Measurements from ENCODE around the gene SAT1.
A peak's percentile ranks its signal among the peaks of the same experiment; 100 is the strongest.
"Not testable (repeated sequence)": the region's sequence is repeated elsewhere in the genome, so short reads cannot be mapped to it uniquely, and the experiment has no call there.

The SAT1 gene

GRCh38 chrX:23770142-23770541, 12.8 kb upstream of the SAT1 start:
- TF ChIP-seq CTCF (IDR thresholded peaks at IDR 0.05; ENCODE audit: insufficient read depth, low read length, missing control alignments), result no peak
- DNase-seq (ENCODE audit: low read depth, low spot score), result no peak
- ChIA-PET CTCF (interaction anchor here (1.1 kb wide), 1 partner anchor 12 kb away, joined by 3 read pairs; the partner anchor contains the start of gene SAT1), POLR2A (no interaction called here)
- H3K4me3 ChIP-seq (ENCODE audit: low read depth, low read length), result no peak overlapping the region

GRCh38 chrX:23771086-23771485, 11.9 kb upstream of the SAT1 start:
- H3K4me3 ChIP-seq (ENCODE audit: low read depth, low read length); POLR2A ChIA-PET; CTCF ChIA-PET; DNase-seq (ENCODE audit: low read depth, low spot score): not testable (repeated sequence)

GRCh38 chrX:23773601-23774175, 9.3 kb upstream of the SAT1 start:
- ChIA-PET POLR2A (no interaction called here), CTCF (interaction anchor here (1.2 kb wide), 1 partner anchor 128 kb away, joined by 5 read pairs; no protein-coding TSS in a partner anchor)
- no peak for TF ChIP-seq CTCF (IDR thresholded peaks at IDR 0.05; ENCODE audit: insufficient read depth, low read length, missing control alignments)
- DNase-seq (ENCODE audit: low read depth, low spot score), result no peak
- no peak overlapping the region for H3K4me3 ChIP-seq (ENCODE audit: low read depth, low read length)

GRCh38 chrX:23776363-23776762, 6.6 kb upstream of the SAT1 start:
- H3K4me3 ChIP-seq (ENCODE audit: low read depth, low read length), result no peak overlapping the region
- TF ChIP-seq CTCF (IDR thresholded peaks at IDR 0.05; ENCODE audit: insufficient read depth, low read length, missing control alignments), result no peak
- POLR2A ChIA-PET, result no interaction called here
- CTCF ChIA-PET, result no interaction called here
- no peak for DNase-seq (ENCODE audit: low read depth, low spot score)

- no peak for TF ChIP-seq CTCF (IDR thresholded peaks at IDR 0.05; ENCODE audit: insufficient read depth, low read length, missing control alignments)
- no peak overlapping the region for H3K4me3 ChIP-seq (ENCODE audit: low read depth, low read length)
- ChIA-PET POLR2A (interaction anchor here (1.0 to 1.1 kb wide), 2 partner anchors 37 to 123 kb away, joined by 3 to 4 read pairs; no protein-coding TSS in a partner anchor), CTCF (interaction anchor here (1.3 to 8.2 kb wide), 4 partner anchors 13 to 123 kb away, joined by 3 to 111 read pairs (median 5); no protein-coding TSS in a partner anchor)
- DNase-seq (ENCODE audit: low read depth, low spot score), result no peak
Observed at GRCh38 chrX:23779025-23779424, 3.9 kb upstream of the SAT1 start.

- ChIA-PET POLR2A (interaction anchor here (0.5 to 1.9 kb wide), 18 partner anchors 11 to 1877 kb away, joined by 3 to 33 read pairs (median 4); partner anchors contain the start of genes ACOT9 and EIF2S3), CTCF (interaction anchor here (0.7 to 8.2 kb wide), 28 partner anchors 9 to 124 kb away, joined by 3 to 111 read pairs (median 5); partner anchors contain the start of genes ACOT9, APOO and CXorf58)
- TF ChIP-seq CTCF (IDR thresholded peaks at IDR 0.05; ENCODE audit: insufficient read depth, low read length, missing control alignments), result no peak
- 0 out of 2 replicates have a peak overlapping the region, but pooled peaks have one; percentile 29 for H3K4me3 ChIP-seq (ENCODE audit: low read depth, low read length)
- no peak for DNase-seq (ENCODE audit: low read depth, low spot score)
Observed at GRCh38 chrX:23782455-23782854, 518 bp upstream of the SAT1 start.
